ENCODE results near the gene NME8. TPM values are rescaled to one million over a fixed set of nuclear protein-coding genes. Genes with fewer than 3 reads are reported as not detected.

The NME8 gene
- total RNA-seq, 1 donor, result not detected

- H3K4me3 ChIP-seq (ENCODE audit: low read depth, low read length), result no peak overlapping the region
- no peak for TF ChIP-seq CTCF (IDR thresholded peaks at IDR 0.05; ENCODE audit: insufficient read depth, low read depth, low read length)
- DNase-seq (ENCODE audit: low read depth), result no peak
These were observed 84.7 kb downstream of the NME8 start for GRCh38 chr7:37933018-37933566.

- no peak for TF ChIP-seq CTCF (IDR thresholded peaks at IDR 0.05; ENCODE audit: insufficient read depth, low read depth, low read length)
- H3K4me3 ChIP-seq (ENCODE audit: low read depth, low read length), result no peak overlapping the region
- peak; percentile 12 for DNase-seq (ENCODE audit: low read depth)
These were observed 94.7 kb downstream of the NME8 start for GRCh38 chr7:37942934-37943610.

GRCh38 chr7:37943905-37944736 lies 95.7 kb downstream of the NME8 start:
- no peak overlapping the region for H3K4me3 ChIP-seq (ENCODE audit: low read depth, low read length)
- no peak for DNase-seq (ENCODE audit: low read depth)
- no peak for TF ChIP-seq CTCF (IDR thresholded peaks at IDR 0.05; ENCODE audit: insufficient read depth, low read depth, low read length)

- TF ChIP-seq CTCF (IDR thresholded peaks at IDR 0.05; ENCODE audit: insufficient read depth, low read depth, low read length), result no peak
- DNase-seq (ENCODE audit: low read depth), result no peak
- H3K4me3 ChIP-seq (ENCODE audit: low read depth, low read length), result no peak overlapping the region
These were observed 96.3 kb downstream of the NME8 start for GRCh38 chr7:37944737-37945054.

- no peak overlapping the region for H3K4me3 ChIP-seq (ENCODE audit: low read depth, low read length)
- DNase-seq (ENCODE audit: low read depth), result peak; percentile 48
- TF ChIP-seq CTCF (IDR thresholded peaks at IDR 0.05; ENCODE audit: insufficient read depth, low read depth, low read length), result no peak
These were observed 96.9 kb downstream of the NME8 start for GRCh38 chr7:37945336-37945735.

GRCh38 chr7:37947138-37947940 lies 98.9 kb downstream of the NME8 start:
- DNase-seq (ENCODE audit: low read depth), result peak; percentile 17
- no peak for TF ChIP-seq CTCF (IDR thresholded peaks at IDR 0.05; ENCODE audit: insufficient read depth, low read depth, low read length)
- no peak overlapping the region for H3K4me3 ChIP-seq (ENCODE audit: low read depth, low read length)

Measured in fibroblast of villous mesenchyme (primary cell).